ENCODE measurements around the gene ZNF3. TPM values are rescaled to one million over a fixed set of nuclear protein-coding genes. Genes with fewer than 3 reads are reported as not detected.

Gene ZNF3
- total RNA-seq, 2 donors from 2014 or later: 13.8 to 16.2 TPM

DNA sequence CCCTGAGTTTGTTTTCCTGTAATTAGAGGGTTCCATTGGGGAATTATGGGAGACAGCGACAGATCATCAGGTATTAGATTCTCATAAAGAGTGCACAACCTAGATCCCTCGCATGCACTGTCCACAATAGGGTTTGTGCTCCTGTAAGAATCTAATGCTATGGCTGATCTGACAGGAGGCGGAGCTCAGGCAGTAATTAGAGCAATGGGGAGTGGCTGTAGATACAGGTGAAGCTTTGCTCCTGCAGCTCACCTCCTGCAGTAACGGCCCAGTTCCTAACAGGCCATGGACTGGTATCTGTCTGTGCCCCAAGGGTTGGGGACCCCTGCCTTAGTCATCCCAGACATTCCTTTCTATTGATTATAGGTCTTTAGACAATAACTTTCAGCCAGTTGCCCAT, 32.8 kb downstream of the ZNF3 start:
- peak overlapping the region in 1 of 2 donors; percentile 87 for H3K27ac Mint-ChIP-seq
- ATAC-seq (no peak), DNase-seq (ENCODE audit: low spot score in 2 of 2) (no peak)
- no peaks in the 10 kb centered on the region for H3K36me3 Mint-ChIP-seq
- no peaks in the 10 kb centered on the region for H3K9me3 Mint-ChIP-seq

DNA sequence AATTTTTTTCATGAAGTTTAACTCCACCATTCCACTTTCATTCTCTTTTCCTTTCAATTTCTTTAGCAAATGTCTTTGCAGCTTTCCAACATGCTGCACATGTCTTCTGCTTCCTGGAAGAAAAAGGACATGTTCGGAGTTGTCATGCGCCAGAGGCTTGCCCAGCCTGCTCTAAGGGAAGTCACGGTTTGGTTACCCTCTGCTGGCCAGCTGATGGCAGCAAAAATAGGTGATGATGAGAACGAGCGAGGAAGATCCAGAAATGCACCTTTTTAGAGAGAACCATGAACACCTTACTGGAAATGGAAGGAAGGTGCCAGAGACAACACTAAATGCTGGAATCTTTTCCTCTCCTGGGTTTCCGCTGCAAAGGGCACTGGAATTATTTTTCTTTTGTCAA, 36.8 kb downstream of the ZNF3 start:
- peak overlapping the region in 1 of 2 donors; percentile 61 for H3K27ac Mint-ChIP-seq
- H3K36me3 Mint-ChIP-seq: no peaks in the 10 kb centered on the region
- H3K9me3 Mint-ChIP-seq: no peaks in the 10 kb centered on the region
- no peak for DNase-seq (ENCODE audit: low spot score in 2 of 2)
- ATAC-seq: no peak

DNA sequence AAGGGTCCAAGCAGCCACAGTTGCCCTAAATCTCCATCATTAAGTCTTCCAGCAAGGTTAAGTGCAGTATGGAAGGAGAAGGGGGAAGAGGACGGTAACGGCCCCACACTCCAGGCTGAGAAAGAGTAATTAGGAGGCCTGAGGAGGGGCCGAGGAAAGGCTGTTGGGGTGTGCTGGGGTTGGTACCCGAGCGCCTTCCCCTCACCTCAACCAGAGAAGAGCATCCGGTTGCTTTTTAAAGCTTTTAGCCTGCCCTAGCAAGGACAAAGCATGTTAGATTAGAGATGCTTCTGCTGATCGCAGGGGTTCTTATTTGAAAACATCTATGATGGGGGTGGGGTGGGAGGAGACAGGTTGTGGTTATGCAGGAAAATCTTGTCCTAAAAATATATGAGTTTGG, 40.9 kb downstream of the ZNF3 start:
- H3K9me3 Mint-ChIP-seq: no peaks in the 10 kb centered on the region
- H3K27ac Mint-ChIP-seq: no peak overlapping the region
- ATAC-seq (no peak), DNase-seq (ENCODE audit: low spot score in 2 of 2) (no peak)
- peaks cover 6 to 19% of the 10 kb centered on the region in 2 donors for H3K36me3 Mint-ChIP-seq

DNA sequence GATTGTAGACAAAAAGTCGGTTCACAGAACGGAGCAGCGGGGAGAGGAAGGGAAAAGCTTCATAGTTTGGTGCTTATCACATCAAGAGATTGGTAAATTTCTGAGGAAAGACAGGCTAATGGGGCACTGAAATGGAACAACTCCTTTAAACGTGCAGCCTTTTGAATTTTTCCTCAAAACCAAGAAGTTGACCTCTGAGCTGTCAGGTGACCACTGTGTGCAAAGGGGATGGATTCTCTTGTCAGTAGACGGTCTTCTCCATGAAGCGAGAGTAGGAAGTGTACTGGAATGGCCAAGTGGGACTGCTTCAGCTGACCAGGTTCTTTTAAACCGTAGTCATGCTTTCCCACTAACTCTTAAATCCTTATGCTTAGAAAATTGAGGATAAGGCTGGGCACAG, 43.2 kb downstream of the ZNF3 start:
- H3K9me3 Mint-ChIP-seq: no peaks in the 10 kb centered on the region
- DNase-seq (ENCODE audit: low spot score in 2 of 2) (no peak), ATAC-seq (no peak)
- H3K27ac Mint-ChIP-seq: no peak overlapping the region
- peaks cover 19 to 38% of the 10 kb centered on the region in 2 donors for H3K36me3 Mint-ChIP-seq

DNA sequence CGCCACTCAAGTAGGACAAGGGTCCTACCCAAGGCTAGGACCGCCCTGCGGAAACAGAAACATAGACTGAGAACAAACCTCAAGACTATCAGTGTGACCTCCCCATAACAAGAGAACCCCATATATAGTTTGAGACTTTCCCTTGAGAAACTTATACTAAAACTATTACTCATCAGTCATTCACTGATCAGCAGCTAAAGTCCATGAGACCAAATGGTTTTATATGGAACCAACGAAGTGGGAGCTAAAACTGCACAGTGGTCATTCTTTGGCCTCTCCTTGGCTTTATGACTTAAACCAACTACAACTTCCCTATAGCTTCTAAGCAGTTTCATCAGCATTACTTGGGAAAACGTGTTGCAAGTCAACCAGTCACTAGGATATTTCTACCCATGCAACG, 45.6 kb downstream of the ZNF3 start:
- DNase-seq (ENCODE audit: low spot score in 2 of 2): no peak
- no peak overlapping the region for H3K27ac Mint-ChIP-seq
- peak in 1 of 2 donors; percentile 32 for ATAC-seq
- peaks cover 25 to 56% of the 10 kb centered on the region in 2 donors for H3K36me3 Mint-ChIP-seq
- no peaks in the 10 kb centered on the region for H3K9me3 Mint-ChIP-seq

DNA sequence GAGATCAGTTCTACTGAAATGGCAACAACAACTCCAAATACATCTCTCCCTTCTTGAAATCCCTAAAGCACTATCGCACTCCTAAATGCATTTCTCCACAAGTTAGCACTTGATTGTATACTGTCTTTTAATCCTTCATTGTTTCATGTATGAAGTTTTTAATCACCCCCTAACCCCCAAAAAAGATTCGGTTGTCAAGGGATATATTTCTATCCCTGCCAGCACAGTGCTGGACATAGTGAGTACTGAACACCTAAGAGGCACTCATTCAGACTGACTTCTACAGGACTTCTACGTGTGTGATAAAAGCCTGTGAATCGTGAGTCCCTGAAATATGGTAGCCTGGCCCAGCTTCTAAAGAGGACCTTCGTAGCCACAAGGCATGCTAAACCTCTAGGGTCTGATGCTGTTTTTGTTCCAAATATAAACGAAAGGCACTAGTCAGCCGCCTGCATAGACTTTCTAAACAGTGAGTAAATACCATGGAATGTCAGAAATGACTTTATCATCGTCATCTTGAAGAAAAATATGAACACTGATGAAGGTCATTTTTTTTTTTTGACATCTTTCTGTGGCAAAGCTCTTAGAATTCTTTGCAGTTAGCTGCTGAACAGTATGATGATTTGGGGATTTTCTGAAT, 46.5 kb downstream of the ZNF3 start:
- DNase-seq (ENCODE audit: low spot score in 2 of 2) (no peak), ATAC-seq (peak in 1 of 2 donors; percentile 22)
- H3K27ac Mint-ChIP-seq: no peak overlapping the region
- H3K36me3 Mint-ChIP-seq: peaks cover 29 to 61% of the 10 kb centered on the region in 2 donors
- H3K9me3 Mint-ChIP-seq: no peaks in the 10 kb centered on the region

DNA sequence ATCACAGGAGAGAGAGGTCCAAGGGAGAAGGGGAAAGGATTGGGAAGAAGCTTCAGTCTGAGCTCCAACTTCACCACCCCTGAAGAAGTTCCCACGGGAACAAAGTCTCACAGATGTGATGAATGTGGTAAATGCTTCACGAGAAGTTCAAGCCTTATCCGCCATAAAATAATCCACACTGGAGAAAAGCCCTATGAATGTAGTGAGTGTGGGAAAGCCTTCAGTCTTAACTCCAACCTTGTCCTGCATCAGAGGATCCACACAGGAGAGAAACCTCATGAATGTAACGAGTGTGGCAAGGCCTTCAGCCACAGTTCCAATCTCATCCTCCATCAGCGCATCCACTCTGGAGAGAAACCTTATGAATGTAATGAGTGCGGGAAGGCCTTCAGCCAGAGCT, 48.0 kb downstream of the ZNF3 start:
- no peak for ATAC-seq
- H3K27ac Mint-ChIP-seq: no peak overlapping the region
- no peaks in the 10 kb centered on the region for H3K9me3 Mint-ChIP-seq
- DNase-seq (ENCODE audit: low spot score in 2 of 2): no peak
- H3K36me3 Mint-ChIP-seq: peaks cover 29 to 61% of the 10 kb centered on the region in 2 donors

DNA sequence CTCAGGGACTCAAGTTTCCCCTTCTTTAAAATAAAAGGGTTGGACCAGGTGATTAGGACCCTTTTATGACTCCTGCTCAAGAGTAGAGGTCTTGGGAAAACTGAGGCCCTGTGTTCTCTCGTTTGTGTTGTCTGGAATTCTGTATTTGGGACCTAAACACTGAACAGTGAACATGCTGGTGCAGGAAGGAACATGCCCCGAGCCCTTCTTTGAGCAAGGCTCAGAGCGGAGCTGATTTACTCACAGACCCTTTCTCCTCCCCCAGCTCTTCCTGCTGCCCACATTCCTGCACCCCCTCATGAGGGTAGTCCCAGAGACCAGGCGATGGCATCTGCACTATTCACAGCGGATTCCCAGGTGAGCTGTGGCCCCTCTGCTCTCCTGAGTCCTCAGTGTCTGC, 51.9 kb downstream of the ZNF3 start:
- no peaks in the 10 kb centered on the region for H3K9me3 Mint-ChIP-seq
- ATAC-seq (no peak), DNase-seq (ENCODE audit: low spot score in 2 of 2) (no peak)
- peak overlapping the region; percentile 12 to 70 for H3K27ac Mint-ChIP-seq
- H3K36me3 Mint-ChIP-seq: peaks cover 18 to 51% of the 10 kb centered on the region in 2 donors

DNA sequence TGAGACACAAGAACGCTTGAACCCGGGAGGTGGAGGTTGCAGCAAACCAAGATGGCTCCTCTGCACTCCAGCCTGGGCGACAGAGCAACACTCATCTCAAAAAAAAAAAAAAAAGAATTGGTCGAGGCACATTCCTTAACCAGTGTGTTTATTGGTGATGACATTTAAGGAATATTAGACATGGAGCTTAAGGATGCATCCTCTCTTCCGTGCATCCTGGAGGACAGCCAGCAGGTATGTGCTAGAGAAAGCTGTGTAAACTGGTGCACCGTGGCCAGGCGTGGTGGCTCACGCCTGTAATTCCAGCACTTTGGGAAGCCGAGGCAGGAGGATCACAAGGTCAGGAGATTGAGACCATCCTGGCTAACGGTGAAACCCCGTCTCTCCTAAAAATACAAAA, 54.3 kb downstream of the ZNF3 start:
- Mint-ChIP-seq H3K36me3 (peaks cover 22 to 52% of the 10 kb centered on the region in 2 donors), H3K27ac (peak overlapping the region in 1 of 2 donors; percentile 65), H3K9me3 (no peaks in the 10 kb centered on the region)
- no peak for ATAC-seq
- no peak for DNase-seq (ENCODE audit: low spot score in 2 of 2)

DNA sequence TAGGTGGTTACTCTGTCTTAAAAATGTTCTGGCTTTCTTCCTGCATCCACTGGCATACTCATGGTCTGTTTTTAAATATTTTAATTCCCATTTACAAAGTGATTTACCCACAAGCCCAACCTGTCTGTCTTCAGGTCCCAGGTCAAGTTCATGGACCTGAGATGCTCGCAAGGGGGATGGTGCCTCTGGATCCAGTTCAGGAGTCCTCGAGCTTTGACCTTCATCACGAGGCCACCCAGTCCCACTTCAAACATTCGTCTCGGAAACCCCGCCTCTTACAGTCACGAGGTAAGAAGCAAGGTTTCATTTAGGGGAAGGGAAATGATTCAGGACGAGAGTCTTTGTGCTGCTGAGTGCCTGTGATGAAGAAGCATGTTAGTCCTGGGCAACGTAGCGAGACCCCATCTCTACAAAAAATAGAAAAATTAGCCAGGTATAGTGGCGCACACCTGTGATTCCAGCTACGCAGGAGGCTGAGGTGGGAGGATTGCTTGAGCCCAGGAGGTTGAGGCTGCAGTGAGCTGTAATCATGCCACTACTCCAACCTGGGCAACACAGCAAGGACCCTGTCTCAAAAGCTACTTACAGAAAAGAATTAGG, 57.4 kb downstream of the ZNF3 start:
- H3K36me3 Mint-ChIP-seq: peaks cover 17 to 56% of the 10 kb centered on the region in 2 donors
- ATAC-seq: no peak
- no peaks in the 10 kb centered on the region for H3K9me3 Mint-ChIP-seq
- no peak for DNase-seq (ENCODE audit: low spot score in 2 of 2)
- H3K27ac Mint-ChIP-seq: peak overlapping the region; percentile 59 to 92

DNA sequence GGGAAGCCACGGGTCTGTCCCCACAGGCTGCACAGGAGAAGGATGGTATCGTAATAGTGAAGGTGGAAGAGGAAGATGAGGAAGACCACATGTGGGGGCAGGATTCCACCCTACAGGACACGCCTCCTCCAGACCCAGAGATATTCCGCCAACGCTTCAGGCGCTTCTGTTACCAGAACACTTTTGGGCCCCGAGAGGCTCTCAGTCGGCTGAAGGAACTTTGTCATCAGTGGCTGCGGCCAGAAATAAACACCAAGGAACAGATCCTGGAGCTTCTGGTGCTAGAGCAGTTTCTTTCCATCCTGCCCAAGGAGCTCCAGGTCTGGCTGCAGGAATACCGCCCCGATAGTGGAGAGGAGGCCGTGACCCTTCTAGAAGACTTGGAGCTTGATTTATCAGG, 58.0 kb downstream of the ZNF3 start:
- ATAC-seq: no peak
- no peaks in the 10 kb centered on the region for H3K9me3 Mint-ChIP-seq
- H3K36me3 Mint-ChIP-seq: peaks cover 17 to 60% of the 10 kb centered on the region in 2 donors
- peak overlapping the region; percentile 59 to 92 for H3K27ac Mint-ChIP-seq
- DNase-seq (ENCODE audit: low spot score in 2 of 2): no peak

DNA sequence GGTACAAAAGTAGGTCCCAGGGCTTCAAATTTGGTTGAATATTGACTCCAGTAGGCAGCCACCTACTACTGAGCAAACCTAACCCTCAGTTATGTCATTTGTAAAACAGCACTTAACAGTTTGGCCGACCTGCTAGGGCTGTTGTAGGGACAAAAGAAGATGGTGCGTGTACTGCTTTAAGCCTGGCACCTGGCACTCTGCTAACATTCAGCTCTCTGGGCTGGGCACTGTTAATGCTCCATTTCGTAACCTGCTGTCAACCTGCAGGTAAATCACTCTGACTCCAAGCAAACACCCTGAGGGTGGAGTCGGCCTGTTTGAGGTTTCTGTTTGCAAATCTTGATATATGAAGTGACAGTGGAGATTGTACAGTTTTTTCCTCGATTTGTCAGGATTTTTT, 58.9 kb downstream of the ZNF3 start:
- Mint-ChIP-seq H3K9me3 (no peaks in the 10 kb centered on the region), H3K36me3 (peaks cover 17 to 68% of the 10 kb centered on the region in 2 donors), H3K27ac (peak overlapping the region in 1 of 2 donors; percentile 31)
- DNase-seq (ENCODE audit: low spot score in 2 of 2) (no peak), ATAC-seq (no peak)

DNA sequence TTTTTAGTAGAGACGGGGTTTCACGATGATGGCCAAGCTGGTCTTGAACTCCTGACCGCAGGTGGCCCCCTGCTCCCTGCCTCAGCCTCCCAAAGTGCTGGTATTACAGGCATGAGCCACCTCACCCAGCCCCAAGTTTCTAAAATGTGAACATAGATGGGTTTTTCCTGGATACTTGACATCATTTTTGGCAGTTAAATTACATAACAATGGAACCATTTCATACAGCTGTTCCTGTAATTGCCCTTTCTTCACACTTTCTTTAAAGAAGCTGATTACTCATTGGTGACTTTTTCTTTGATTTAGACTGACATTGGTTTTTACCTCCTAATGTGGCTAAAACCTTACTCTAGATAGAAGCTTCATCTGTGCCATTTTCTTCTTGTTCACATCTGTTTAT, 60.2 kb downstream of the ZNF3 start:
- H3K27ac Mint-ChIP-seq: peak overlapping the region; percentile 31 to 90
- DNase-seq (ENCODE audit: low spot score in 2 of 2): no peak
- no peaks in the 10 kb centered on the region for H3K9me3 Mint-ChIP-seq
- peak; percentile 65 to 70 for ATAC-seq
- peaks cover 21 to 71% of the 10 kb centered on the region in 2 donors for H3K36me3 Mint-ChIP-seq

Other genes starting within 250 kb of the ZNF3 start
- gene OR2AE1, start 204.7 kb downstream of the ZNF3 start, total RNA-seq: under 1 TPM in 1 of 2 donors, not detected in 1; 0.31 TPM
- 10 to 100 TPM; 25.8 to 28.3 TPM for gene TRIM4, start 162.2 kb downstream of the ZNF3 start, total RNA-seq
- under 1 TPM; 0.68 to 0.89 TPM for gene GJC3, start 152.1 kb downstream of the ZNF3 start, total RNA-seq
- under 1 TPM in 1 of 2 donors, not detected in 1; 0.43 TPM for gene AZGP1, start 105.7 kb downstream of the ZNF3 start, total RNA-seq
- 10 to 100 TPM; 52.2 to 67.1 TPM for gene ZKSCAN1, start 66.1 kb downstream of the ZNF3 start, total RNA-seq
- 1 to 10 TPM; 3.8 to 7.1 TPM for gene ZSCAN21, start 31.9 kb downstream of the ZNF3 start, total RNA-seq
- gene COPS6, start 7.2 kb upstream of the ZNF3 start, total RNA-seq: 100 to 1,000 TPM in 1 of 2 donors, 10 to 100 TPM in 1; 84.6 to 107 TPM
- 100 to 1,000 TPM; 291 to 375 TPM for gene MCM7, start 19.7 kb upstream of the ZNF3 start, total RNA-seq
- 10 to 100 TPM in 1 of 2 donors, 1 to 10 TPM in 1; 8.4 to 13.6 TPM for gene AP4M1, start 19.9 kb upstream of the ZNF3 start, total RNA-seq
- gene TAF6, start 37.6 kb upstream of the ZNF3 start, total RNA-seq: 10 to 100 TPM; 52.7 to 57.6 TPM
- gene CNPY4, start 37.9 kb upstream of the ZNF3 start, total RNA-seq: 10 to 100 TPM; 16.4 to 20.9 TPM
- gene MBLAC1, start 45.2 kb upstream of the ZNF3 start, total RNA-seq: 1 to 10 TPM; 2.6 to 5.6 TPM
- 100 to 1,000 TPM; 147 to 153 TPM for gene LAMTOR4, start 67.2 kb upstream of the ZNF3 start, total RNA-seq
- gene TRAPPC14, start 77.0 kb upstream of the ZNF3 start, total RNA-seq: 10 to 100 TPM; 17.1 to 32.8 TPM
- 10 to 100 TPM in 1 of 2 donors, 1 to 10 TPM in 1; 7.7 to 12.5 TPM for gene GAL3ST4, start 86.9 kb upstream of the ZNF3 start, total RNA-seq
- 10 to 100 TPM in 1 of 2 donors, 1 to 10 TPM in 1; 7.0 to 18.9 TPM for gene GPC2, start 95.7 kb upstream of the ZNF3 start, total RNA-seq
- gene STAG3, start 96.2 kb upstream of the ZNF3 start, total RNA-seq: 10 to 100 TPM; 33.3 to 54.2 TPM
- 10 to 100 TPM; 20.8 to 30.6 TPM for gene PVRIG, start 138.2 kb upstream of the ZNF3 start, total RNA-seq
- not detected for gene SPDYE3, start 226.0 kb upstream of the ZNF3 start, total RNA-seq

Measured in activated naive CD4-positive, alpha-beta T cell treated with anti-CD3 and anti-CD28 coated beads, Interleukin-2, amount 50 U/mL, for 72 hours (primary cell).